GM12878 (cell line): ENCODE data around the gene DHRS7B. TPM values are rescaled to one million over a fixed set of nuclear protein-coding genes. Genes with fewer than 3 reads are reported as not detected.

ENCODE experiments used
- ATAC-seq: fragments of 200-7000 bp; cut with Tn5 transposase; 3 replicates; pipeline ENCODE4 v1.9.1; 2020; ENCODE audit warnings: mild to moderate bottlenecking, moderate library complexity
- BruUV-seq: library from RNA; stranded (reverse); fragments of 400-500 nt; replicated peaks from 2 replicates; lab custom pipeline; 2021; lab: Mats Ljungman, UMichigan
- CTCF ChIA-PET: fragments of 300-600 bp; sonication (Branson Sonifier 250); formaldehyde crosslinking; extraction: SDS; loops from one replicate; lab custom pipeline; 2021; ENCODE audit warnings: inconsistent platforms; lab: Yijun Ruan, JAX
- POLR2A ChIA-PET: fragments of 350-600 bp; formaldehyde crosslinking; extraction: SDS; loops from one replicate; lab custom pipeline; 2021; ENCODE audit warnings: inconsistent platforms; lab: Charles Lee
- RAD21 ChIA-PET: fragments of 300-600 bp; sonication (Branson Sonifier 250); formaldehyde crosslinking; loops from one replicate; lab custom pipeline; 2023; ENCODE audit warnings: antibody characterized with exemption; ENCODE audit not compliant: unreplicated experiment; lab: Charles Lee
- SMC1A ChIA-PET: fragments of 300-600 bp; sonication (Branson Sonifier 250); formaldehyde crosslinking; loops from one replicate; lab custom pipeline; 2023; ENCODE audit not compliant: unreplicated experiment, uncharacterized antibody; lab: Charles Lee
- DNase-seq: peaks from one replicate; pipeline ENCODE4 v3.0.0-alpha.2; 2011; ENCODE audit warnings: low read depth, low spot score
- FAIRE-seq: peaks from 3 replicates; lab custom pipeline; 2011; peaks lifted over from hg19 to GRCh38; lab: Jason Lieb, UNC
- H2AFZ ChIP-seq: 2 replicates; pipeline ENCODE4 v1.6.0; 2011; ENCODE audit warnings: low read depth, low read length, control low read depth; ENCODE audit not compliant: control insufficient read depth
- H3K27ac ChIP-seq: 2 replicates; pipeline ENCODE4 v1.5.1; 2011; ENCODE audit warnings: control low read depth; ENCODE audit not compliant: control insufficient read depth, insufficient read depth
- H3K27me3 ChIP-seq, 2 experiments: replicated peaks in 1 of 2; 2 replicates each; pipeline versions ENCODE4 v1.6.0 to v1.6.1; 2011; ENCODE audit warnings: low read length in 1 of 2; ENCODE audit not compliant: control insufficient read depth in 2 of 2, insufficient read depth in 2 of 2
- H3K36me3 ChIP-seq, 2 experiments: 2 replicates each; pipeline ENCODE4 v1.5.1; 2011; ENCODE audit warnings: low read length in 1 of 2; ENCODE audit not compliant: control insufficient read depth in 2 of 2, insufficient read depth in 2 of 2
- H3K4me1 ChIP-seq: 2 replicates; pipeline ENCODE4 v1.6.1; 2011; ENCODE audit warnings: mild to moderate bottlenecking, low read length, moderate library complexity, mixed read lengths; ENCODE audit not compliant: control insufficient read depth, insufficient read depth
- H3K4me2 ChIP-seq: 2 replicates; pipeline ENCODE4 v1.6.0; 2011; ENCODE audit warnings: control low read depth; ENCODE audit not compliant: control insufficient read depth, insufficient read depth
- H3K4me3 ChIP-seq: fragments of 200-600 bp; sonication (generic); 2 replicates; pipeline ENCODE4 v1.5.1; 2016
- H3K79me2 ChIP-seq: 2 replicates; pipeline ENCODE4 v1.6.0; 2011; ENCODE audit warnings: low read length; ENCODE audit not compliant: control insufficient read depth, insufficient read depth
- H3K9ac ChIP-seq: 2 replicates; pipeline ENCODE4 v1.8.0; 2011; ENCODE audit warnings: low read length, control low read depth, mixed read lengths; ENCODE audit not compliant: control insufficient read depth, insufficient read depth
- H3K9me3 ChIP-seq: replicated peaks from 3 replicates; pipeline ENCODE4 v1.5.1; 2011; ENCODE audit warnings: mild to moderate bottlenecking, low read length; ENCODE audit not compliant: control insufficient read depth, insufficient read depth
- H4K20me1 ChIP-seq: 2 replicates; pipeline ENCODE4 v1.6.0; 2011; ENCODE audit not compliant: control insufficient read depth, insufficient read depth
- BACH1 ChIP-seq: fragments of 450-650 bp; IDR thresholded peaks from 2 replicates; pipeline ENCODE4 v1.6.1; 2017; ENCODE audit warnings: mild to moderate bottlenecking, borderline replicate concordance
- BCL11A ChIP-seq: IDR thresholded peaks from 2 replicates; pipeline ENCODE4 v1.6.1; 2011; ENCODE audit warnings: low read depth, low read length
- CEBPB ChIP-seq, 2 experiments: fragments of 150-350 bp in 1 of 2; IDR thresholded peaks; 2 replicates each; pipeline ENCODE4 v1.6.1; 2012 to 2014; ENCODE audit warnings: low read depth in 2 of 2, low read length in 2 of 2, borderline replicate concordance in 1 of 2, inconsistent platforms in 1 of 2
- CHD1 ChIP-seq: IDR thresholded peaks from 2 replicates; pipeline ENCODE4 v1.6.1; 2012; ENCODE audit warnings: low read depth, low read length, improper control_type of control experiment
- DPF2 ChIP-seq: fragments of 450-650 bp; IDR thresholded peaks from 2 replicates; pipeline ENCODE4 v1.6.1; 2017; ENCODE audit warnings: mild to moderate bottlenecking
- ESRRA ChIP-seq: IDR thresholded peaks from 2 replicates; pipeline ENCODE4 v1.6.1; 2012; ENCODE audit warnings: mild to moderate bottlenecking, low read length, improper control_type of control experiment
- HDAC6 ChIP-seq: fragments of 200-600 bp; sonication (generic); IDR thresholded peaks from one replicate; pipeline ENCODE4 v1.8.0; 2017; ENCODE audit warnings: antibody characterized with exemption; ENCODE audit not compliant: unreplicated experiment
- JUNB ChIP-seq: IDR thresholded peaks from 2 replicates; pipeline ENCODE4 v1.6.1; 2016; ENCODE audit warnings: antibody characterized with exemption, mild to moderate bottlenecking
- KDM1A ChIP-seq: fragments of 200-600 bp; sonication (generic); IDR thresholded peaks from 2 replicates; pipeline ENCODE4 v1.6.1; 2016; ENCODE audit warnings: borderline replicate concordance
- MTA3 ChIP-seq: IDR thresholded peaks from 2 replicates; pipeline ENCODE4 v1.6.1; 2012; ENCODE audit warnings: low read length, inconsistent platforms, borderline replicate concordance
- MXI1 ChIP-seq: fragments of 150-350 bp; IDR thresholded peaks from 2 replicates; pipeline ENCODE4 v1.6.1; 2011; ENCODE audit warnings: low read depth, mild to moderate bottlenecking, inconsistent platforms, low read length, improper control_type of control experiment
- NFXL1 ChIP-seq: fragments of 450-650 bp; IDR thresholded peaks from 2 replicates; pipeline ENCODE4 v1.6.1; 2017; ENCODE audit warnings: antibody characterized with exemption, mild to moderate bottlenecking, borderline replicate concordance
- NFYA ChIP-seq: IDR thresholded peaks from 2 replicates; pipeline ENCODE4 v1.6.1; 2011; ENCODE audit warnings: low read depth, mild to moderate bottlenecking, low read length, improper control_type of control experiment, borderline replicate concordance
- NR2F1 ChIP-seq: fragments of 450-650 bp; conservative IDR thresholded peaks from 2 replicates; pipeline ENCODE4 v1.6.1; 2017; ENCODE audit warnings: mild to moderate bottlenecking
- POLR2AphosphoS5 ChIP-seq: IDR thresholded peaks from 2 replicates; pipeline ENCODE4 v1.6.1; 2011; ENCODE audit warnings: mild to moderate bottlenecking, low read length, inconsistent platforms
- RB1 ChIP-seq: fragments of 450-650 bp; formaldehyde crosslinking; IDR thresholded peaks from 2 replicates; pipeline ENCODE4 v1.6.1; 2017; ENCODE audit warnings: mild to moderate bottlenecking, borderline replicate concordance
- RUNX3 ChIP-seq: IDR thresholded peaks from 2 replicates; pipeline ENCODE4 v1.6.1; 2012; ENCODE audit warnings: low read length, inconsistent platforms
- SMARCA5 ChIP-seq: fragments of 450-650 bp; IDR thresholded peaks from 2 replicates; pipeline ENCODE4 v1.6.1; 2017; ENCODE audit warnings: mild to moderate bottlenecking
- SMC3 ChIP-seq: IDR thresholded peaks from 2 replicates; pipeline ENCODE4 v1.6.1; 2011; ENCODE audit warnings: low read length, improper control_type of control experiment, borderline replicate concordance
- SPI1 ChIP-seq: IDR thresholded peaks from 2 replicates; pipeline ENCODE4 v1.6.1; 2011; ENCODE audit warnings: low read depth, mild to moderate bottlenecking, low read length, moderate library complexity, borderline replicate concordance; ENCODE audit not compliant: insufficient read depth
- SRF ChIP-seq, 2 experiments: IDR thresholded peaks; 2 replicates each; pipeline ENCODE4 v1.6.1; 2011; ENCODE audit warnings: low read depth in 2 of 2, low read length in 2 of 2, mild to moderate bottlenecking in 1 of 2, moderate library complexity in 1 of 2
- TBL1XR1 ChIP-seq: IDR thresholded peaks from 2 replicates; pipeline ENCODE4 v1.6.1; 2012; ENCODE audit warnings: low read depth, low read length, improper control_type of control experiment
- TCF12 ChIP-seq: IDR thresholded peaks from 2 replicates; pipeline ENCODE4 v1.6.1; 2011; ENCODE audit warnings: low read depth, mild to moderate bottlenecking, low read length
- WGBS: methylation state at CpG from one replicate; pipeline ENCODE4 v1.1.6; 2016; ENCODE audit warnings: low lambda C conversion rate; ENCODE audit not compliant: insufficient replicate concordance, insufficient coverage; ENCODE audit errors: missing lambda C conversion rate; 5-methylcytosine and 5-hydroxymethylcytosine counted together
- in situ Hi-C: fragments of 300-500 bp; cut with MboI; formaldehyde crosslinking; loops from 9 replicates; pipeline ENCODE4 v1.14.3; 2018; ENCODE audit warnings: mixed read lengths
- intact Hi-C: fragments of 100-400 bp; cut with micrococcal nuclease; formaldehyde crosslinking; loops from one replicate; pipeline ENCODE4 v1.14.2; 2022; ENCODE audit not compliant: unreplicated experiment
- polyA plus RNA-seq, 11 experiments: library from polyadenylated mRNA; depleted of rRNA in 4 of 11; unstranded in 6 of 11; stranded (reverse) in 5 of 11; fragments of >200 nt; fragmentation: Nextera tagmentation in 4 of 11; fragmentation: Illumina TruSeq in 1 of 11; extraction: Ambion mirVana in 4 of 11; extraction: Trizol in 1 of 11; gene quantifications; 1 replicate in 1 of 11; 2 replicates in 10 of 11; pipeline versions ENCODE4 v1.2.1 to v1.2.3, GENCODE V29; 2011 to 2016; ENCODE audit warnings: inconsistent platforms in 2 of 11, missing spikeins in 2 of 11, low read depth in 1 of 11
- total RNA-seq, 4 experiments: library from RNA; depleted of rRNA in 3 of 4; stranded (reverse); fragments of >200 nt in 3 of 4; fragmentation: Illumina TruSeq in 1 of 4; extraction: Trizol in 1 of 4; gene quantifications; 2 replicates each; pipeline versions ENCODE4 v1.2.1 to v1.2.3, GENCODE V29; 2013 to 2021

DHRS7B gene
- total and polyA plus RNA-seq, 10 of the 15 experiments (the other 5 are each of a cell fraction or from before 2014, with no cell fraction given): 11.1 to 35.6 (median 23.0) TPM

- ChIA-PET RAD21 (no interaction called here), SMC1A (no interaction called here), CTCF (no interaction called here), POLR2A (no interaction called here)
- Histone ChIP-seq H3K9ac (no peak overlapping the region), H3K4me3 (no peak overlapping the region), H3K27ac (no peak overlapping the region), H3K36me3 (no peaks in the 10 kb centered on the region; a peak in 2 of 4 replicates), H3K79me2 (no peaks in the 10 kb centered on the region; the same call in 1 of the 2 replicates), H3K27me3 (no peaks in the 10 kb centered on the region), H3K4me2 (no peak overlapping the region), H3K4me1 (peaks cover 23% of the 10 kb centered on the region), H4K20me1 (no peaks in the 10 kb centered on the region), H3K9me3 (peaks cover 4% of the 10 kb centered on the region; the same call in 2 of the 3 replicates), H2AFZ (no peak overlapping the region)
- intact Hi-C loops: no loop called here
- 95% methylated on average over 3 of the region's 3 CpGs for WGBS
- no peak for DNase-seq
- no TSS peak for BruUV-seq
- TF ChIP-seq NFYA (no peak), MTA3 (no peak), SMARCA5 (no peak), SMC3 (no peak), TBL1XR1 (no peak), DPF2 (no peak)
- in situ Hi-C loops: no loop called here
- no peak for FAIRE-seq
- ATAC-seq: no peak
Measured at GRCh38 chr17:21146362-21147015, 19.7 kb downstream of the DHRS7B start.

DNA sequence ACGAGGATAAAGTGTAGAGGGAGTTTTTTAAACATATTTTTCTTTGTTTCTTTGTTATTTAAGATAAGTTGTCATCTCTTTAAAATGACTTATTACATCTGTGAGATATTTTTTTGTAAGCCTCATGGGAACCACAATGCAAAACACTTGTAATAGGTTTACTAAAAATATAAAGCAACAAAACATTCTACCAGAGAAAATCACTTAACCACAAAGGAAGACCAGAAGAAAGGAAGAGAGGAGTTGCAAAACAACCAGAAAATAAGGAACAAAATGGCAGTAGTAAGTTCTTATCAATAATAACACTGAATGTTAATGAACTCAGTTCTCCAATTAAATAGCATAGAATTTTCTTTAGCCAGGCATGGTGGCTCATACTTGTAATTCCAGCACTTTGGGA lies 22.9 kb downstream of the DHRS7B start:
- ChIA-PET RAD21 (no interaction called here), CTCF (no interaction called here), POLR2A (no interaction called here), SMC1A (no interaction called here)
- FAIRE-seq (no peak), DNase-seq (no peak), ATAC-seq (no peak)
- Histone ChIP-seq H2AFZ (no peak overlapping the region), H3K79me2 (no peaks in the 10 kb centered on the region), H4K20me1 (no peaks in the 10 kb centered on the region), H3K9ac (no peak overlapping the region), H3K4me2 (no peak overlapping the region), H3K27me3 (no peaks in the 10 kb centered on the region), H3K27ac (no peak overlapping the region), H3K4me3 (no peak overlapping the region), H3K4me1 (no peaks in the 10 kb centered on the region), H3K36me3 (no peaks in the 10 kb centered on the region; a peak in 2 of 4 replicates), H3K9me3 (peaks cover 6% of the 10 kb centered on the region; the same call in 2 of the 3 replicates)
- intact Hi-C loops (no loop called here), in situ Hi-C loops (no loop called here)
- BruUV-seq: no TSS peak
- WGBS: 4% methylated on average over 1 of the region's 1 CpG
- TF ChIP-seq ESRRA: no peak
- no peak for TF ChIP-seq POLR2AphosphoS5
- no peak for TF ChIP-seq CEBPB (IDR thresholded peaks at IDR 0.05; ENCODE audit: borderline replicate concordance in 1 of 2, low read depth in 2 of 2, low read length in 2 of 2)
- no peak for TF ChIP-seq KDM1A
- TF ChIP-seq HDAC6: no peak
- no peak for TF ChIP-seq BCL11A
- no peak for TF ChIP-seq BACH1
- TF ChIP-seq SRF (IDR thresholded peaks at IDR 0.05; ENCODE audit: low read depth in 2 of 2, low read length in 2 of 2): no peak
- no peak for TF ChIP-seq SPI1
- TF ChIP-seq CHD1: no peak
- TF ChIP-seq TCF12: no peak
- no peak for TF ChIP-seq NR2F1
- no peak for TF ChIP-seq NFXL1
- no peak for TF ChIP-seq RUNX3
- no peak for TF ChIP-seq RB1
- no peak for TF ChIP-seq MXI1
- TF ChIP-seq JUNB: no peak
